Transverse colon (tissue), 4 donors: ENCODE data around the gene CYSLTR1.

Experiments used
- CTCF ChIP-seq, 5 experiments: fragments of 200-600 bp in 3 of 5; fragments of 450-650 bp in 2 of 5; sonication (generic) in 3 of 5; IDR thresholded peaks; 1 replicate in 2 of 5; 2 replicates in 3 of 5; pipeline ENCODE4 v1.5.1; 2016 to 2017; ENCODE audit warnings: antibody characterized with exemption in 5 of 5, inconsistent platforms in 3 of 5, mild to moderate bottlenecking in 2 of 5, moderate library complexity in 1 of 5
- POLR2A ChIP-seq: fragments of 450-650 bp; IDR thresholded peaks from one replicate; pipeline ENCODE4 v1.6.1; 2016; ENCODE audit warnings: antibody characterized with exemption, mild to moderate bottlenecking, moderate library complexity
- POLR2AphosphoS5 ChIP-seq, 3 donors: sonication (generic); formaldehyde crosslinking; IDR thresholded peaks; one replicate each; pipeline ENCODE4 v1.6.1; 2016; ENCODE audit warnings: antibody characterized with exemption in 3 of 3

GRCh38 chrX:78315745-78316144 lies 11.7 kb downstream of the CYSLTR1 start:
- TF ChIP-seq POLR2AphosphoS5 (IDR thresholded peaks at IDR 0.05) (no peak), CTCF (IDR thresholded peaks at IDR 0.05) (no peak), POLR2A (no peak)
